IPS-NIHi7 (cell line): ENCODE measurements around the gene LRRK1.

Experiments used
- DNase-seq: peaks from one replicate; pipeline ENCODE4 v3.0.0; 2012; ENCODE audit warnings: mixed read lengths; ENCODE audit errors: extremely low spot score

The LRRK1 gene

DNA sequence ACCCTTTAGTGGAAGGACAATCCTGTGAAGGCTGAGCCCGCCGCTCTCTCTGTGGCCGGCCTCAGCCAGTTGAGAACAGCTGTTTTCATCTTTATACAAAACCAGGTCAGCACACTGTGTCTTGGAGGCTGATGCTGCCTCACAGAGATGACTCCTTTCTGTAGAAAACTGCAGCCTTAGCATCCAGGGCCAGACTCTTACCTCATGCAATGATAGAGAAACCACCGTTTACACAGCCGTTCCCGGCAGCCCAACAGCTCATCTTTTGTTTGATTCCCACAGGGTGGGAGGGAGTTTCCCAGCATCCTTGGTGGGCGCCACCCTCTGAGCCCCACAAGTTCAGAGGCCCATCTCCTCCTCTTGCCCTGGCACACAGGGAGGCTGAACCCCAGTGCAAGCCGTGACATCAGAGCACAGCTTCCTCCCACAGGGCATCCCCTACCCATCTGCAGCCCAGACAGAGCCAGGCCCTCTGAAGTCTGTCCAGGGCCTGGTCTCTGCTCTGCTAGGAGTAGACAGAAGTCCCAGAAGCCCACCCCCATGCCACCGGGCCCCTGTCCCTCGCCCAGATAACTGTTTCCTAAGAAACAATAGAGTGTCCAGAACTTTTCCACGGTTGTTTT is 105.0 kb downstream of the LRRK1 start:
- no peak for DNase-seq

DNA sequence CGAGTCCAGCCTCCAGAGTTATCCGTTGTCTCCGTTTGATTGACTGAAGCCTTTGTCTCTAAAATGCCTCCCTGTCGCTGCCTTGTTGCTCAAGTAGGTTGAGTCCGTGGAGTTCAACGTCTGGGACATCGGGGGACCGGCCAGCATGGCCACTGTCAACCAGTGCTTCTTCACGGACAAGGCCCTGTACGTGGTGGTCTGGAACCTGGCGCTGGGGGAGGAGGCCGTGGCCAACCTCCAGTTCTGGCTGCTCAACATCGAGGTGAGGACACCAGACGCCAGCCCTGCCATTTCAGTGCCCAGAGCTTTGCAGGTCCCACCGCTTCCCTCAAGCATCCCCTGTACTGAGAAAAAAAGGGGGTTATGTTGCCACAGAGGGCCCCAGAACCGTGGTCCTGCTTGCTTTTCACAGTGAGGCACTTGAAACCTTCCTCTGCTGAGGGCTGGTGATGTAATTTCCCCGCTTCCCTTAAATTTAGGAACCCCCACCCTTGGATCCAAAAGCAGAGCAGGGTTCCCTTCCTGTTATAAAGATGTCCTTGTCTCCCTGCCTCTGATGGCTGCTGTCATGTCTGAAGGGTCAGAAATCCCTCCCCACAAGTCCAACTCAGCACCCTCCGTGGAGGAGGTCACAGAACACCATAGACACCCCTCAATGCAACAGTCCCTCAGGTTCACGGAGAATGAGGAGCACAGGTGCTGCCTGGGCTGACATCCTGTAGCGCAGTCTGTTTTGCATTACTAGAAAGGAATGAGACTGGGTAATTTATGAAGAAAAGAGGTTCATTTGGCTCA is 105.7 kb downstream of the LRRK1 start:
- no peak for DNase-seq

DNA sequence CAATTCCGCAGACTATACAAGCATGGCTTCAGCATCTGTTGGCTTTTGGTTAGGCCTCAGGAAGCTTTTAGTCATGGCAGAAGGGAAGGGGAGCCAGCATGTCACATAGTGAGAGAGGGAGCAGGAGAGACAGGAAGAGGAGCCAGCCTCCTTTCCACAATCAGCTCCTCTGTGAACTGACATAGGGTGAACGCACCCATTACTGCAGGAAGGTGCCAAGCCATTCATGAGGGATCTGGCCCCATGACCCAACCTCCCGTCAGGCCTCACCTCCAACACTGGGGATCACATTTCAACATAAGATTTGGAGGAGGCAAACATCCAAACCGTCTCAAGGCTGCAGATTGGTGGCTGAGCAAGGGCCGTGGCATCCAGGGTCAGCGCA is 106.3 kb downstream of the LRRK1 start:
- no peak for DNase-seq

DNA sequence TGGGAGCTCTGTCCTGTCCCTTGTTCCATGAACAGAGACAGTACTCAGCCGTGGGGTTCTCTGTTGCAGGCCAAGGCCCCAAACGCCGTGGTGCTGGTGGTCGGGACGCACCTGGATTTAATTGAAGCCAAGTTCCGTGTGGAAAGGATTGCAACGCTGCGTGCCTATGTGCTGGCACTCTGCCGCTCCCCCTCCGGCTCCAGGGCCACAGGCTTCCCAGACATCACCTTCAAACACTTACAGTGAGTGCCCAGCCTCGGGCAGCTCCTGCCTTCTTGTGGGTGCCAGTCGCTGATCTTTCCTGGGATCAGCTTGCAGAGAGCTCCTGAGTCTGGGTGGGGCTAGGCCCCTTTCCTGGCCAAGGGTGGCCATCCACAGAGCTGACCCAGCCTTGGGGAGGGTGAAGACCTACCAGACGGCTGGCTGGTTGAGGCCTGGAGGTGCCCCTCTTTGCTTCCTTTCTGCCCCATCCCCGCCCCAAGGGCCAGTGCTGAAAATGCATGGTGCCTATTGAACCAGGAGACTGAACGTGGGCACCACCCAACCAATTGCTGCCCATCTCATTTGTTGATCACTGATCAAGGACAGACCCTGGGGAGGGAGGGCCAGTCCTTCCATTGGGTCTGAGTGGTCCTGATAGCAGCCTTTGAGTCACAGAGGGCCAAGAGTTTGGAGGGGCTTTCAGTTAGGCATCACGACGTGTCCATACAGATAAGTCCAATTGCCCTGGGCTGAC is 106.9 kb downstream of the LRRK1 start:
- DNase-seq = no peak

DNA sequence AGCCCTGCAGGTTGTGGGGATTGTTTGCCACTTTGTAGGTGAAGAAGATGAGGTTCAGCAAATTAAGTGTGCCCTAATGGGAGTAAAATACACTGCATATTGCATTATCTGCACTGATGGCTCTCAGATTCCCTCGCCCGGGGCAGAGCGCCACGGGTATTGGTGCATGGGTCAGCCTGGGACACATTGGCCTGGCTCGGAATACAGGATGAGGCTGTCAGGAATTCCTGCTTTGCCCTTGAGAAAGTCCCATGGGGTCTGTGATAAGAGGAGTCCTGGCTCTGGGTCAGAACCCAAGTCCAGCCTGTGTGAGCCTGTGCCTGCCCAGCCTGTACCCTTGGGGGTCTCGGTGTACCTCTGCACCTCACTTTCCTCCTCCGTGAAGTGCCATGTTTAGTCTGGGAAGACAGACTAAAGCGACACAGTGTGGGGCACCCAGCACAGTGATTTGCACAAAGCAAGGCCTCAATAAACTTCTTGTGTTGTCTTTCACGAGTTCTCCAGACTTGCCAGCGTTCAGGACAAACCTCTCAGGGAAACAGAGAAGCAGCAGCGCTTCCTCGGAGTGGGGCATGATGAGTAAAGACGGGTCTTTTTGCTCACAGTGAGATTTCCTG is 107.6 kb downstream of the LRRK1 start:
- no peak for DNase-seq

DNA sequence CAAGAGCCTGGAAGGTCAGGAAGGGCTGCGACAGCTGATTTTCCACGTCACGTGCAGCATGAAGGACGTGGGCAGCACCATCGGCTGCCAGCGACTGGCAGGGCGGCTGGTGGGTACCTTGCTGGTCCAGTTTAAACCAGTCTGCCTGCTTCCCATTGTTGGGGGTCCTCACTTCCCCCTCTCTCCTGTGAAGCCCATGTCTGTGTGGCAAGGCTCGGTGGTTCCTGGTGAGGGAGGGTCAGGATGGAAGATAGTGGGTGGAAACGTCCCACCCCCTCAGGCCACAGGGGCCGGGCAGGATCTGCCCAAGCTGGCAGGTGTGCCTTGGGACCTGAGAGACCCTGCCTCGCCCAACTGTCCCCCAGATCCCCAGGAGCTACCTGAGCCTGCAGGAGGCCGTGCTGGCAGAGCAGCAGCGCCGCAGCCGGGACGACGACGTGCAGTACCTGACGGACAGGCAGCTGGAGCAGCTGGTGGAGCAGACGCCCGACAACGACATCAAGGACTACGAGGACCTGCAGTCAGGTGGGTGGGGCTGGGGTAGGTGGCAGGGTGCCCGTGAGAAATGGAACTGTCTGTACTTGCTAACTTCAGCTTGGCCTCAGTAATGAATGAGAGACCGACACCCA is 108.2 kb downstream of the LRRK1 start:
- DNase-seq = no peak

DNA sequence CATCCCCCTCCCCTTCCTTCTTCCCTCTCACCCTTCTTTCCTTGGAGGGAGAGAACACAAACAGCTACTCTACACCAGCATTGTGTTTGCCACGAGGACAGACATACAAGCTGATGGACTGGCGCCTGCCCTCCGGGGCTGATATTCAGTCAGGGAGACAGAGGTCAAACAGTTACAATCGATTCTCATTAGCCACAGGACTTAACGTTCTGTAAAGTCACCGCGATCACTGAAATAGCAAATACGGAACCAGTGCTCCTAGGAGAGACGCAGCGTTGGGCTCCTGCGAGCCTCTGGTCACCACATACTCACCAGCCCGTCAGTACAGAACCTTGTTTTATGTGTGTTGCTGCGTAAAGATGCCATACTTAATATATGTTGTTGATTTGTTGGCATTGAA is 108.8 kb downstream of the LRRK1 start:
- DNase-seq = no peak

DNA sequence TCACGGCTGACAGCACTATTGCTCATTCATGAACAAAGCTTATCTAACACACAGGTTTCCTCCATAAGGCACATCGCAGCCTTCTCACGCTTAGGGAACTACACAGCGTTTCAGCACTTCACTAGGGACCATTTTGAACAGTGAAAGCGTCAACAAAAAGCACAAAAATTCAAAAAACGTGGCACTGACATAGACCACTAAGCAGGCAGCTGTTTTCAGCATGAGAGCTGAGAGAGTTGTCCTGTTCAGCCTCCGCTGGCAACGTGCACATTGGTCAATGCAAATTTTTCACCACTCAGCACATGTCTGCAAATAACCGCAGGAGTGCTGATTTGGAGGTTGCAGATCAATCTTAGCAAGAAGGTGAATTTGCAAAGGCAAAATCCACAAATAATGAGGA is 109.2 kb downstream of the LRRK1 start:
- no peak for DNase-seq

DNA sequence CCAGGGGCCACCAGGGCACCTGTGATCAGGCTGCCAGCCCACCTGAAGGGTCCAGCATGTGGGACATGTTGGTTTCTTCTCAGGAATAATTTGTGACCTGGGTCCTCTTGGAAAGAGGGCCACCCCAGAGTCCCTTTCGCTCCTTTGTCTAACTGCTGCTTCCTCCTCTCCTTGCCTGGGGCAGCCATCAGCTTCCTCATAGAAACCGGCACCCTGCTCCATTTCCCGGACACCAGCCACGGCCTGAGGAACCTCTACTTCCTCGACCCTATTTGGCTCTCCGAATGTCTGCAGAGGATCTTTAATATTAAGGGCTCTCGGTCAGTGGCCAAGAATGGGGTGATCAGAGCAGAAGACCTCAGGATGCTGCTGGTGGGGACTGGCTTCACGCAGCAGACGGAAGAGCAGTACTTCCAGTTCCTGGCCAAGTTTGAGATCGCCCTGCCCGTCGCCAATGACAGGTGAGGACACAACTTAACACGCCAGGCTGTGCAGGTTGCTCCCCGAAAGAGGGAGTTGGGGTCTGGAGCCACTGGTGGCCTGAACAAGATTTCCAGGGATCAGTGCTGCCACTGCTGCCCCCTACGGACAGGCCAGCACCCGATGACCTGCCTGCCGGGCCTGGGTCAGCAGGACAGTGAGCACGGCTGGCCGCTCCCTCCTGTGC is 109.7 kb downstream of the LRRK1 start:
- DNase-seq = no peak

DNA sequence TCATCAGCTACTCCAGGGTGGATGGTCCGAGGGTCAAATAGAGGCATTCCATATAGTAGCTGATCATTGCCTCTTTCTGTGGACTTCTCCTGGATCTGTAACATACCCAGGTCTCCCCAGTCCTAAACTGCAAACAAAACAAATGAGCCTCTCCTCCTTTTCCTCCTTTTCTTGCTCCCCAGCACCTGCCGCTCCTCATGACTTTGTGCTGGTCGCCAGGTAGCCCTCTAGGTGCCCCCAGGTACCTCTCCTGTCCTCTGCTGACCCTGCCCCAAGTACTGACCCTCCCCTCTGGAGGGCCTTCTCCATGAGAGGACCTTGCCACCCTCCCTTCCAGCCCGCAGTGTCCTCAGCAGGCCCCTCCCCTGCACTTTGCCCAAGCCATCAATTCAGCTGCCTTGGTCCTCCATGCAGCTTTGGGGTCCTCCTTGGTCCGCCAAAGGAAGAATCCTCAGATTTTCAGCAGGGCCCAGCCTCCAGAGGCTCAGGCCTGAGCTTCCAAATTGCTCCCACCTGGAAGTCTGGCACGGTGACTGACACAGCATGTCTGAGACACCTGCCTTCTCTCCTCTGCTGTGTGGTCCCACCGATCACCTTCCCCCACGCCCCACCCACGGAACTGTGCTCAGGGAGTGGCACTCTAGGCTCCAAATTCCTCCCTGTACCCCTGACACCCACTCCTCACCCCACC is 111.0 kb downstream of the LRRK1 start:
- no peak for DNase-seq

DNA sequence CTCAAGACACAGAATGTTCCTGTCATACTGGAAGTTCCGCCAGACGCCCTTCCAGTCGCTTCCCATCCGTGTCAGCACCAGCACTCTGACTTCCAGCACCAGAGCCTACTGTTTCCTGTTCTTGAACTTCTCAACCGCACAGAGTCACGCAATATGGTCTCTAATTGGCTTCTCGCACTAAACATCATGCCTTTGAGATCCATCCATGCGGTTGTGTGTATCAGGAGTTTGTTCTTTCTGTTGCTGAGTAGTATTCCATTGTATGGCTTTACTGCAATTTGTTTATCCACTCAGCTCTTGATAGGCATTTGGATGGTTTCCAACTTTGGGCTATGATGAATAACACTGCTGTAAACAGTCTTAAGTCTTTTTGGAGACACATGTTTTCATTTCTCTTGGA is 112.1 kb downstream of the LRRK1 start:
- DNase-seq = no peak

DNA sequence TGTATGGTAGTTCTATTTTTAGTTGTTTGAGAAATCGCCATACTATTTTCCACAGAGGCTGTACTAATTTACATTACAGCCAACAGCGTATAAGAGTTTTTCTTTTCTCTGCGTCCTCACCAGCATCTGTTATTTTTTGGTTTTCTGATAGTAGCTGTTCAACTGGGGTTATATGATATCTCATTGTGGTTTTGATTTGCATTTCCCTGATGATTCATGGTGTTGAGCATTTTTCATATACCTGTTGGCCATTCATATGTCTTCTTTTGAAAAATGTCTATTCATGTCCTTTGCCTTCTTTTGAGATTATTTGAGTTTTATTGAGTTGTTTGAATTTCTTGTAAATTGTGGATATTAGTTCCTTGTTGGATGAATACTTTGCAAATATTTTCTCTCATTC is 114.6 kb downstream of the LRRK1 start:
- DNase-seq = no peak

DNA sequence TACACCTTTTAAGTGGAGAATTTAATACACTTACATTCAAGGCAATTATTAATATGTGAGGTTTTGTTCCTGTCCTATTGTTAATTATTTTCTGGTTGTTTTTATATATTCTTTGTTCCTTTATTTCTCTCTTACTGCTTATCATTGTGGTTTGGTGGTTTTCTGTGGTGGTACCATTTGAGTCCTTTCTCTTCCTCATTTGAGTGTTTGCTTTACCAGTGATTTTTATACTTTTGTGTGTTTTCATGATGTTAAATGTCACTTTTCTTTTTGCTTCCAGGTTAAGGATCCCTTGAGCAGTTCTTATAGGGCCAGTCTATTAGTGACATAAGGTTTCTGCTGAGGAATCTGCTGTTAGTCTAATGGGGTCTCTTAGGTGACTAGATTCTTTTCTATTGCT is 116.5 kb downstream of the LRRK1 start:
- no peak for DNase-seq

DNA sequence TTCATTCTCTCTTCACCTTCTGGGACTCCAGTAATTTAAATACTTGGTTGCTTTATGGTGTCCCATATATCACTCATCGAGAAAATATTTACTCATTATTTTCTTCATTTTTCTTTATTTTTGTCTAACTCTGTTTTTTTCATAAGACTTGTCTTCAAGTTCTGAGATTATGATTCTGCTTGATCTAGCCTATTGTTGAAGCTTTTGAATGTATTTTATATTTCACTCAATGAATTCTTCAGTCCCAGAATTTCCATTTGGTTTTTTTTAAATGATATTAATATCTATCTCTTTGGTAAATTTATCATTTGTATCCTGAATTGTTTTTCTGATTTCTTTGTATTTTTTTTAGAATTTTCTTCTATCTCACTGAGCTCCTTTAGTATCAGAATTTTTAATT is 117.0 kb downstream of the LRRK1 start:
- no peak for DNase-seq

DNA sequence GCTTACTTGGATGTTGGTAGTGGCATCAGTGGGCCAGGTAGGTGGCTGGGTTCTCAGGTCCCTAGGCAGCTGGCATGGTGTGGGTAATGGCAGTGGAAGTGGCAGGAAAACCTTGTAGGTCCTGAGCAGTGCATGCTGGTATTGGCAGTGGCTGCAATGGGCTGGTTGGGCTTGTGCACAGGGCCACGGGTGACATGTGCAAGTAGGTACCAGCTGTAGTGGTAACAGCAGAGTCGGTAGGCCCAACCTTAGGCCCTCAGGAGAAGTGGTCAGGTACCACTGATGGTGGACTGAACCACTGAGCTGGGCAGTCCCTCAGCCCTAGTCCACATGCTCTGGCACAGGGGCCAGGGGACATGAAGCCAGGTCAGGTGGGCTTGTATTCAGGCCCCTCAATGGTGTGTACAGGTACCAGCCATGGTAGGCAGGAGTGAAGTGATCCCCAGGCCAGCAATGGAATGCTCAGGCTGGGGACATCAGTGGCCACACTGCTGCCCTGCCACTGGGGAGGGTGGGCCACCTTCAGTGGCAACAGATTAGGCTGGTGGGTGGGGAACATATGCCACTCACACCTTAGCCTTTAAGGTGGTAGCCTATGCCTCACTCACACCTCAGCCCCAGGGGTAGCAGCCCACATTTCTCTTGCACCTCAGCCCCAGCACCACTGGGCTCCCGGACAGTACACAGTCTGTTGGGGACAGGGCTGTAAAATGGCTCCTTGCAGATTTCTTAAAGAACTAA is 118.1 kb downstream of the LRRK1 start:
- no peak for DNase-seq

DNA sequence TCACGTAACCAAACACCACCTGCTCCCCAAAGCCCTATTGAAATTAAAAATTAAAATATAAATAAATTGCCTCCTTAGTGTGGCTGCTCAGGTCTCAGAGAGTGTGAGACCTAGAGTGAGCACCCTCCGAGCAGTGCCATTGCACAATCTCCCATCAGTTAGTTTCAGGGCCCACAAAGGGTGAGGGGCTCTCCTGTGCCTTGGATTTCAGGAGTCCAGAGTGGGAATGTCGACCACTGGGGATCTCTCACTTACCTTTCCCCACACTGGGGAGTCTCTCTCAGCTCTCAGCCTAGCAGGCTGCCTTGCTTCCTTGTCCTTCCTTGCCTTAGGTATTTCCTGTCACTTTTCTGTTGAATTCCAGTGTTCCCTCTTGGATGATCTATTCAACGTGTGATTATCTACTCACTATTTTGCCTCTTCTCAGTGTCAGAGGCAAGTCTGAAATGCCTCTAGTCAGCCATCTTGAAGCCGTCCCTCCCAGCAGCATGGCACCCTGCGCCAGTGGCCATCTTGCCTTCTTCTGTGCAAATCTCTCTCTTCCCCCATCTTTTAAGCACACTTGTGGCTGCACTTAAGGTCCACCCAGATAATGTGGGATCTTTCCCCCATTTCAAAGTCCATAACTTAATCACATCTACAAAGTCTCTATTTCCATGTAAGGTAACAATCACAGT is 119.3 kb downstream of the LRRK1 start:
- no peak for DNase-seq

DNA sequence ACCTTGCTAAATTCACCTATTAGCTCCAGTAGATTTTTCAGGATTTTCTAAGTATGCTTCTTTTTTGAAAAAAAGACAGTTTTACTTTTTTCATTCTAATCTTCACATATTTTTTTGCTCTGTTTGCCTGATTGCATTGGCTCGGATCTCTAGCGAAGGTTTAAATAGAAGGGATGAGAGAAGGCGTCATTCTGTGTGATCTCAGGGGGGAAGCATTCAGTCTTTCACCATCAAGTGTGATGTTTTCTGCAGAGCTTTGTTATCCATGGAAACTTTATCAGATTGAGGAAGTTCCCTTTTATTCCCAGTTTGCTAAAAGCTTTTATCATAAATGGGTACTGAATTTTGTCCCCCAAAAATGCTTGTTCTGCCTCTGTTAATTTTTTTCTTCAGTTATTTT is 120.3 kb downstream of the LRRK1 start:
- DNase-seq = no peak

DNA sequence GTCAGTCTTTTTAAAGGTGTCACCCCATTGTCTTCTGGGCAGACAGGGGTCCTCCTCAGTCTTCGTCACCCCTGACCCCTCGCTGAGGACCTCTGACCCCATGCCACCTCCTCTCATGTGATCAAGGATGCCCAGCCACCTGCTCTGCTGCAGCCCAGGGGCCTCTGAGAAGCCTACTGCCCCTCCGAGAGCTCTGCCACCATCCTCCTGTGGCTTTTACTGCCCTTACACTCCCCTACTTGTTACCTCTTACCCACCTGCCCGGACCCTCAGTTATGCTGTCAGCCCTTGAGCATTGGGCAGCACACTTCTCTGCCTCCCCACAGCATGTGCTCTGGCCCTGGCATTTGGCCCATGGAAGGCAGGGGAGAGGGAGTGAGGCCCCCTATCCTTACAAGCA is 123.2 kb downstream of the LRRK1 start:
- no peak for DNase-seq

DNA sequence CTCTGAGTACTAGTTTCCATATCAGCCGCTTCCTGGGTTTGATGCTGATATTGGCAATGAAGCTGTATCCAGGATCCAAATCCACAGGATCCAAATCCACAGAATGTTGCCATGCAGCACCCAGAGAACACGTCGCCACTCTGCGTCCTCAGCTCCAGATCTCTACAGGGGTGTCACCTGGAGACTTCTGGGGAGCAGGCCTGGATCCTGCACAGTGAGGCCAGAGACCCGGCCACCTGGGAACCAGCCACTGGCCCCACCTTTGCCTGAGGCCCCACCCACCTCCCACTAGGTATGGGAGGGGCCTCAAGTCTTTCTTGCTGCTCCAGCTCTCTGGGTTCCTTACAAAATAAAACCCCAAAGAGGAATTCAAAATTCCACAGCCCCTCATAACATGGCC is 123.9 kb downstream of the LRRK1 start:
- DNase-seq = no peak
